Testis (tissue), 3 donors: ENCODE data around the gene TET1. TPM values are rescaled to one million over a fixed set of nuclear protein-coding genes. Genes with fewer than 3 reads are reported as not detected.
"Not testable (repeated sequence)": the region's sequence is repeated elsewhere in the genome, so short reads cannot be mapped to it uniquely, and the experiment has no call there.

Experiments
- DNase-seq: peaks from one replicate; pipeline ENCODE4 v3.0.0-alpha.2; 2019
- H3K27ac ChIP-seq, 2 donors: fragments of 200-600 bp; sonication (generic); one replicate each; pipeline ENCODE4 v1.5.1; 2019
- H3K27me3 ChIP-seq: fragments of 200-600 bp; sonication (generic); one replicate; pipeline ENCODE4 v1.5.1; 2019
- H3K36me3 ChIP-seq: fragments of 200-600 bp; sonication (generic); one replicate; pipeline ENCODE4 v1.5.1; 2017; ENCODE audit warnings: low read depth; ENCODE audit errors: missing control alignments
- H3K4me1 ChIP-seq: fragments of 200-600 bp; sonication (generic); one replicate; pipeline ENCODE4 v1.5.1; 2019
- H3K4me3 ChIP-seq, 2 donors: fragments of 200-600 bp; sonication (generic); one replicate each; pipeline ENCODE4 v1.5.1; 2017 to 2019
- H3K9me3 ChIP-seq: fragments of 200-600 bp; sonication (generic); one replicate; pipeline ENCODE4 v1.5.1; 2017
- CTCF ChIP-seq, 3 experiments: fragments of 450-650 bp in 2 of 3; fragments of 200-600 bp in 1 of 3; sonication (generic) in 1 of 3; IDR thresholded peaks; one replicate each; pipeline ENCODE4 v1.5.1; 2016 to 2019; ENCODE audit warnings: antibody characterized with exemption in 3 of 3, mild to moderate bottlenecking in 2 of 3, moderate library complexity in 1 of 3
- POLR2A ChIP-seq: fragments of 450-650 bp; IDR thresholded peaks from one replicate; pipeline ENCODE4 v1.6.1; 2017; ENCODE audit warnings: antibody characterized with exemption, mild to moderate bottlenecking, moderate library complexity
- WGBS, 2 donors: methylation state at CpG; one replicate each; pipeline ENCODE4 v1.1.5; 2018; 5-methylcytosine and 5-hydroxymethylcytosine counted together
- intact Hi-C: fragments of 100-400 bp; cut with DNase I; formaldehyde crosslinking; loops from one replicate; pipeline ENCODE4 v1.15.1; 2023; ENCODE audit warnings: low total_unique reads
- polyA plus RNA-seq: library from polyadenylated mRNA; stranded (reverse); fragments of 350-450 nt; fragmentation: Illumina TruSeq; extraction: RNeasy Lipid Tissue Mini Kit (QIAGEN cat#74804); gene quantifications from one replicate; pipeline ENCODE4 v1.2.3, GENCODE V29; 2014; ENCODE audit warnings: low read depth, low replicate concordance; ENCODE audit not compliant: insufficient read depth
- total RNA-seq, 2 donors: library from RNA; depleted of rRNA; stranded (reverse); fragments of >200 nt; gene quantifications; one replicate each; pipeline ENCODE4 v1.2.3, GENCODE V29; 2016

TET1 gene
- total and polyA plus RNA-seq, 3 donors from 2014 or later: 0.40 to 3.8 (median 3.2) TPM

- H3K9me3 ChIP-seq: no peaks in the 10 kb centered on the region
- no peak for TF ChIP-seq POLR2A
- TF ChIP-seq CTCF (IDR thresholded peaks at IDR 0.05): no peak
- H3K27ac ChIP-seq: no peak overlapping the region
- intact Hi-C loops: no loop called here
- WGBS, 2 donors: 60 to 70% methylated on average over 5 to 6 of the region's 6 CpGs
- no peak for DNase-seq
- no peak overlapping the region for H3K4me3 ChIP-seq
- H3K36me3 ChIP-seq: no peaks in the 10 kb centered on the region
- no peaks in the 10 kb centered on the region for H3K4me1 ChIP-seq
- H3K27me3 ChIP-seq: no peaks in the 10 kb centered on the region
Measured at GRCh38 chr10:68628576-68629127, 68.5 kb downstream of the TET1 start.

GRCh38 chr10:68632271-68632560 is 72.1 kb downstream of the TET1 start:
- H3K27ac ChIP-seq, DNase-seq, H3K4me1 ChIP-seq, H3K27me3 ChIP-seq, H3K9me3 ChIP-seq, intact Hi-C loops, H3K36me3 ChIP-seq, H3K4me3 ChIP-seq: not testable (repeated sequence)
- 69 to 78% methylated on average over 10 of the region's 10 CpGs for WGBS, 2 donors

- DNase-seq: no peak
- Histone ChIP-seq H3K27me3 (no peaks in the 10 kb centered on the region), H3K36me3 (no peaks in the 10 kb centered on the region), H3K9me3 (no peaks in the 10 kb centered on the region), H3K27ac (no peak overlapping the region), H3K4me1 (peaks cover 3% of the 10 kb centered on the region), H3K4me3 (no peak overlapping the region)
- TF ChIP-seq CTCF (IDR thresholded peaks at IDR 0.05): no peak
- TF ChIP-seq POLR2A: no peak
- intact Hi-C loops: no loop called here
- WGBS, 2 donors: 75 to 84% methylated on average over 4 of the region's 4 CpGs
Measured at GRCh38 chr10:68633281-68633680, 73.1 kb downstream of the TET1 start.

GRCh38 chr10:68633816-68634466 is 73.8 kb downstream of the TET1 start:
- H3K27ac ChIP-seq: no peak overlapping the region
- no peak for TF ChIP-seq POLR2A
- TF ChIP-seq CTCF (IDR thresholded peaks at IDR 0.05): no peak
- H3K4me1 ChIP-seq: peaks cover 3% of the 10 kb centered on the region
- no peaks in the 10 kb centered on the region for H3K27me3 ChIP-seq
- intact Hi-C loops: no loop called here
- WGBS, 2 donors: 60 to 72% methylated on average over 4 of the region's 4 CpGs
- H3K4me3 ChIP-seq: no peak overlapping the region
- no peak for DNase-seq
- no peaks in the 10 kb centered on the region for H3K36me3 ChIP-seq
- no peaks in the 10 kb centered on the region for H3K9me3 ChIP-seq

- 67 to 74% methylated on average over 3 of the region's 3 CpGs for WGBS, 2 donors
- H3K4me3 ChIP-seq: no peak overlapping the region
- no peak for TF ChIP-seq POLR2A
- TF ChIP-seq CTCF (IDR thresholded peaks at IDR 0.05): no peak
- H3K27me3 ChIP-seq: no peaks in the 10 kb centered on the region
- intact Hi-C loops: no loop called here
- H3K9me3 ChIP-seq: no peaks in the 10 kb centered on the region
- DNase-seq: no peak
- peaks cover 3% of the 10 kb centered on the region for H3K4me1 ChIP-seq
- no peaks in the 10 kb centered on the region for H3K36me3 ChIP-seq
- H3K27ac ChIP-seq: no peak overlapping the region
Measured at GRCh38 chr10:68636335-68636734, 76.2 kb downstream of the TET1 start.

GRCh38 chr10:68643550-68643949 is 83.4 kb downstream of the TET1 start:
- intact Hi-C loops, H3K36me3 ChIP-seq, H3K9me3 ChIP-seq, H3K27ac ChIP-seq, DNase-seq, H3K4me1 ChIP-seq, H3K27me3 ChIP-seq, H3K4me3 ChIP-seq: not testable (repeated sequence)
- 90 to 93% methylated on average over 5 of the region's 5 CpGs for WGBS, 2 donors
